HEK293 (cell line): ENCODE results near the gene C1orf21.

ENCODE experiments used
- CTCF ChIA-PET: fragments of 350-600 bp; formaldehyde crosslinking; extraction: SDS; loops from one replicate; lab custom pipeline; 2021; ENCODE audit warnings: antibody characterized with exemption; lab: Yijun Ruan, JAX
- POLR2A ChIA-PET: fragments of 300-600 bp; formaldehyde crosslinking; extraction: SDS; loops from one replicate; lab custom pipeline; 2020; ENCODE audit warnings: antibody characterized with exemption, inconsistent platforms; lab: Yijun Ruan, JAX
- H3K27ac ChIP-seq: fragments of 200-500 bp; sonication (Bioruptor generic); 2 replicates; pipeline ENCODE4 v1.5.1; 2014; ENCODE audit warnings: low read depth, low read length, control low read depth, inconsistent platforms; ENCODE audit errors: extremely low read depth
- H3K36me3 ChIP-seq, 2 experiments: fragments of 200-500 bp in 1 of 2; sonication (Bioruptor generic) in 1 of 2; 1 replicate in 1 of 2; 2 replicates in 1 of 2; pipeline ENCODE4 v1.5.1; 2014 to 2017; ENCODE audit warnings: inconsistent platforms in 2 of 2, low read length in 2 of 2; ENCODE audit not compliant: control insufficient read depth in 2 of 2, insufficient read depth in 1 of 2
- H3K4me1 ChIP-seq: fragments of 200-500 bp; sonication (Bioruptor generic); 2 replicates; pipeline ENCODE4 v1.5.1; 2014; ENCODE audit warnings: mild to moderate bottlenecking, low read length, inconsistent platforms; ENCODE audit not compliant: control insufficient read depth, insufficient read depth
- H3K4me3 ChIP-seq: 2 replicates; pipeline ENCODE4 v1.5.1; 2011; ENCODE audit warnings: low read depth, mild to moderate bottlenecking, control low read depth, low read length, moderate library complexity
- H3K9me3 ChIP-seq: fragments of 200-500 bp; sonication (Bioruptor generic); 2 replicates; pipeline ENCODE4 v1.5.1; 2014; ENCODE audit warnings: low read depth, low read length, inconsistent platforms; ENCODE audit not compliant: control insufficient read depth, insufficient read depth
- EGR2 ChIP-seq: fragments of 450-650 bp; formaldehyde crosslinking; IDR thresholded peaks from 2 replicates; pipeline ENCODE4 v1.5.1; 2016; ENCODE audit warnings: low read depth, missing biosample characterization, missing genetic modification characterization
- GLIS2 ChIP-seq: fragments of 450-650 bp; formaldehyde crosslinking; IDR thresholded peaks from 2 replicates; pipeline ENCODE4 v1.5.1; 2016; ENCODE audit warnings: missing biosample characterization, missing genetic modification characterization
- KLF16 ChIP-seq: fragments of 450-650 bp; formaldehyde crosslinking; IDR thresholded peaks from 2 replicates; pipeline ENCODE4 v1.5.1; 2017; ENCODE audit warnings: missing biosample characterization, missing genetic modification characterization
- KLF8 ChIP-seq: fragments of 450-650 bp; formaldehyde crosslinking; IDR thresholded peaks from 2 replicates; pipeline ENCODE4 v1.5.1; 2016; ENCODE audit warnings: missing biosample characterization, missing genetic modification characterization
- OVOL3 ChIP-seq: fragments of 450-650 bp; formaldehyde crosslinking; IDR thresholded peaks from 2 replicates; pipeline ENCODE4 v1.5.1; 2016; ENCODE audit warnings: missing biosample characterization, missing genetic modification characterization
- SETDB1 ChIP-seq: IDR thresholded peaks from one replicate; pipeline ENCODE4 v1.6.1; 2017; ENCODE audit warnings: mild to moderate bottlenecking, low read length, moderate library complexity, mixed read lengths; ENCODE audit not compliant: insufficient read length
- ZBTB20 ChIP-seq: fragments of 450-650 bp; formaldehyde crosslinking; IDR thresholded peaks from 2 replicates; pipeline ENCODE4 v1.5.1; 2016; ENCODE audit warnings: missing biosample characterization, missing genetic modification characterization
- ZFP69B ChIP-seq: fragments of 450-650 bp; formaldehyde crosslinking; IDR thresholded peaks from 2 replicates; pipeline ENCODE4 v1.5.1; 2016; ENCODE audit warnings: missing biosample characterization, missing genetic modification characterization
- ZNF112 ChIP-seq: fragments of 450-650 bp; formaldehyde crosslinking; IDR thresholded peaks from 2 replicates; pipeline ENCODE4 v1.5.0; 2017; ENCODE audit warnings: missing biosample characterization, missing genetic modification characterization
- ZNF16 ChIP-seq: fragments of 450-650 bp; formaldehyde crosslinking; IDR thresholded peaks from 2 replicates; pipeline ENCODE4 v1.5.1; 2016; ENCODE audit warnings: low read depth, missing biosample characterization, missing genetic modification characterization
- ZNF169 ChIP-seq: fragments of 450-650 bp; formaldehyde crosslinking; IDR thresholded peaks from 2 replicates; pipeline ENCODE4 v1.5.1; 2016; ENCODE audit warnings: missing biosample characterization, missing genetic modification characterization
- ZNF18 ChIP-seq: fragments of 450-650 bp; formaldehyde crosslinking; IDR thresholded peaks from 2 replicates; pipeline ENCODE4 v1.5.1; 2016; ENCODE audit warnings: missing biosample characterization, missing genetic modification characterization
- ZNF221 ChIP-seq: fragments of 450-650 bp; formaldehyde crosslinking; IDR thresholded peaks from 2 replicates; pipeline ENCODE4 v1.5.1; 2017; ENCODE audit warnings: missing biosample characterization, missing genetic modification characterization, borderline replicate concordance
- ZNF274 ChIP-seq, 2 experiments: fragments of 200-500 bp in 1 of 2; fragments of 450-650 bp in 1 of 2; sonication (Bioruptor generic) in 1 of 2; formaldehyde crosslinking in 1 of 2; IDR thresholded peaks; 2 replicates each; pipeline versions ENCODE4 v1.5.1 to v1.6.1; 2014 to 2016; ENCODE audit warnings: borderline replicate concordance in 1 of 2, inconsistent platforms in 1 of 2, low read length in 1 of 2, missing biosample characterization in 1 of 2, missing genetic modification characterization in 1 of 2
- ZNF341 ChIP-seq: fragments of 450-650 bp; formaldehyde crosslinking; IDR thresholded peaks from 2 replicates; pipeline ENCODE4; 2016; ENCODE audit warnings: low read depth, missing biosample characterization, missing genetic modification characterization
- ZNF391 ChIP-seq: fragments of 450-650 bp; formaldehyde crosslinking; IDR thresholded peaks from 2 replicates; pipeline ENCODE4 v1.5.1; 2016; ENCODE audit warnings: low read depth, missing biosample characterization, missing genetic modification characterization, borderline replicate concordance
- ZNF416 ChIP-seq: fragments of 450-650 bp; formaldehyde crosslinking; IDR thresholded peaks from 2 replicates; pipeline ENCODE4 v1.5.1; 2016; ENCODE audit warnings: missing biosample characterization, missing genetic modification characterization
- ZNF423 ChIP-seq: fragments of 450-650 bp; formaldehyde crosslinking; IDR thresholded peaks from 2 replicates; pipeline ENCODE4 v1.5.1; 2016; ENCODE audit warnings: missing biosample characterization, missing genetic modification characterization
- ZNF513 ChIP-seq: fragments of 450-650 bp; IDR thresholded peaks from 2 replicates; pipeline ENCODE4 v1.5.1; 2018; ENCODE audit warnings: missing biosample characterization, missing genetic modification characterization
- ZNF529 ChIP-seq: fragments of 450-650 bp; formaldehyde crosslinking; IDR thresholded peaks from 2 replicates; pipeline ENCODE4 v1.5.1; 2017; ENCODE audit warnings: missing genetic modification characterization, missing biosample characterization; ENCODE audit not compliant: insufficient replicate concordance
- ZNF530 ChIP-seq: fragments of 450-650 bp; formaldehyde crosslinking; IDR thresholded peaks from 2 replicates; pipeline ENCODE4 v1.5.1; 2016; ENCODE audit warnings: low read depth, missing biosample characterization, missing genetic modification characterization
- ZNF596 ChIP-seq: fragments of 450-650 bp; IDR thresholded peaks from 2 replicates; pipeline ENCODE4 v1.5.0; 2018; ENCODE audit warnings: missing biosample characterization, mild to moderate bottlenecking, missing genetic modification characterization, moderate library complexity
- ZNF792 ChIP-seq: fragments of 450-650 bp; formaldehyde crosslinking; IDR thresholded peaks from 2 replicates; pipeline ENCODE4 v1.5.1; 2016; ENCODE audit warnings: missing biosample characterization, missing genetic modification characterization
- ZSCAN23 ChIP-seq: fragments of 450-650 bp; formaldehyde crosslinking; IDR thresholded peaks from 2 replicates; pipeline ENCODE4 v1.5.1; 2016; ENCODE audit warnings: missing biosample characterization, missing genetic modification characterization
- ZSCAN4 ChIP-seq: fragments of 450-650 bp; formaldehyde crosslinking; IDR thresholded peaks from 2 replicates; pipeline ENCODE4 v1.5.1; 2017; ENCODE audit warnings: missing biosample characterization, missing genetic modification characterization
- TF ChIP-seq, protein P1 (sequence below): fragments of 450-650 bp; formaldehyde crosslinking; IDR thresholded peaks from 2 replicates; pipeline ENCODE4 v1.5.1; 2016; ENCODE audit warnings: missing biosample characterization, missing genetic modification characterization
- TF ChIP-seq, protein P2 (sequence below): fragments of 450-650 bp; formaldehyde crosslinking; IDR thresholded peaks from 2 replicates; pipeline ENCODE4 v1.5.1; 2016; ENCODE audit warnings: missing biosample characterization, missing genetic modification characterization

C1orf21 gene

DNA sequence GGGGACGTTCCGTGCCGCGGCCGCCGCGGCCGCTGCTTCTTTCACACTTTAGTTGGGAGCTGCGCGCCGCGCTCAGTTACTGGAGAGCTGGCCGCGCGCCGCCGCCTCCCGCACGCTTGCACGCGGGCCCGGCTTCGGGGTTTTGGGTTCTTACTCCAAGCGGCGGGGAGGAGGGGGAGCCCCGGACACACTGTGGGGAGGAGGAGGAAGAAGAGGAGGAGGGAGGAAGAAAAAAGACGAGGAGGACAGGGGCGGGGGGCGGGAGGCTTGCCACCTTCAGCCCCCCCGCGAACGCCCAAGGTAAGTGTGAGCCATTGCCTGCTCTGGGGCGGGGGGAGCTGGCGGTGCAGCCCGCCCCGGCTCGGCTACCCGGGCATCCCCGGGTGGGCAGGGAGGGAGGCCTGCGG is 243 bp downstream of the C1orf21 start (continued):
- TF ChIP-seq ZNF221 (no peak), ZNF423 (tag by site-specific recombination) (0 out of 2 replicates have a peak, but pooled peaks have one; percentile 13), ZNF16 (tag by site-specific recombination) (peak; percentile 87), KLF8 (tag by site-specific recombination) (peak; percentile 22), ZSCAN4 (tag by site-specific recombination) (no peak), ZNF792 (tag by site-specific recombination) (no peak), ZBTB20 (no peak; the same call in 1 of the 2 replicates), ZNF274 (IDR thresholded peaks at IDR 0.05; ENCODE audit: low read length) (no peak), ZNF274 (tag by site-specific recombination; IDR thresholded peaks at IDR 0.05; ENCODE audit: borderline replicate concordance) (no peak), ZSCAN23 (tag by site-specific recombination) (no peak), GLIS2 (peak; percentile 10), ZNF341 (tag by site-specific recombination) (peak; percentile 60), ZNF416 (tag by site-specific recombination) (no peak), KLF16 (tag by site-specific recombination) (peak; percentile 34; the same call in 1 of the 2 replicates), ZNF169 (tag by site-specific recombination) (no peak), ZFP69B (tag by site-specific recombination) (no peak), ZNF596 (no peak), ZNF513 (peak; percentile 94), ZNF391 (tag by site-specific recombination) (no peak)
- TF ChIP-seq, protein P1, sequence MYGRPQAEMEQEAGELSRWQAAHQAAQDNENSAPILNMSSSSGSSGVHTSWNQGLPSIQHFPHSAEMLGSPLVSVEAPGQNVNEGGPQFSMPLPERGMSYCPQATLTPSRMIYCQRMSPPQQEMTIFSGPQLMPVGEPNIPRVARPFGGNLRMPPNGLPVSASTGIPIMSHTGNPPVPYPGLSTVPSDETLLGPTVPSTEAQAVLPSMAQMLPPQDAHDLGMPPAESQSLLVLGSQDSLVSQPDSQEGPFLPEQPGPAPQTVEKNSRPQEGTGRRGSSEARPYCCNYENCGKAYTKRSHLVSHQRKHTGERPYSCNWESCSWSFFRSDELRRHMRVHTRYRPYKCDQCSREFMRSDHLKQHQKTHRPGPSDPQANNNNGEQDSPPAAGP (tag by site-specific recombination): no peak

GRCh38 chr1:184387476-184388318 is 868 bp downstream of the C1orf21 start:
- no peaks in the 10 kb centered on the region for H3K36me3 ChIP-seq
- H3K27ac ChIP-seq: peak overlapping the region; percentile 90
- H3K4me1 ChIP-seq: peaks cover 25% of the 10 kb centered on the region
- H3K9me3 ChIP-seq: no peaks in the 10 kb centered on the region
- POLR2A ChIA-PET: interaction anchor here (0.6 to 2.0 kb wide), 15 partner anchors 8 to 366 kb away, joined by 3 to 12 read pairs (median 5); no protein-coding TSS in a partner anchor
- CTCF ChIA-PET: interaction anchor here (0.5 to 1.0 kb wide), 3 partner anchors 209 to 721 kb away, joined by 4 to 6 read pairs (median 4); no protein-coding TSS in a partner anchor
- peak overlapping the region; percentile 88 for H3K4me3 ChIP-seq
- TF ChIP-seq ZNF16 (tag by site-specific recombination) (no peak), ZNF529 (no peak), OVOL3 (tag by site-specific recombination) (no peak), ZNF112 (tag by site-specific recombination) (no peak), ZNF530 (tag by site-specific recombination) (no peak), ZNF18 (tag by site-specific recombination) (no peak), SETDB1 (no peak), EGR2 (tag by site-specific recombination) (peak; percentile 11; the same call in 1 of the 2 replicates)
- TF ChIP-seq, protein P2, sequence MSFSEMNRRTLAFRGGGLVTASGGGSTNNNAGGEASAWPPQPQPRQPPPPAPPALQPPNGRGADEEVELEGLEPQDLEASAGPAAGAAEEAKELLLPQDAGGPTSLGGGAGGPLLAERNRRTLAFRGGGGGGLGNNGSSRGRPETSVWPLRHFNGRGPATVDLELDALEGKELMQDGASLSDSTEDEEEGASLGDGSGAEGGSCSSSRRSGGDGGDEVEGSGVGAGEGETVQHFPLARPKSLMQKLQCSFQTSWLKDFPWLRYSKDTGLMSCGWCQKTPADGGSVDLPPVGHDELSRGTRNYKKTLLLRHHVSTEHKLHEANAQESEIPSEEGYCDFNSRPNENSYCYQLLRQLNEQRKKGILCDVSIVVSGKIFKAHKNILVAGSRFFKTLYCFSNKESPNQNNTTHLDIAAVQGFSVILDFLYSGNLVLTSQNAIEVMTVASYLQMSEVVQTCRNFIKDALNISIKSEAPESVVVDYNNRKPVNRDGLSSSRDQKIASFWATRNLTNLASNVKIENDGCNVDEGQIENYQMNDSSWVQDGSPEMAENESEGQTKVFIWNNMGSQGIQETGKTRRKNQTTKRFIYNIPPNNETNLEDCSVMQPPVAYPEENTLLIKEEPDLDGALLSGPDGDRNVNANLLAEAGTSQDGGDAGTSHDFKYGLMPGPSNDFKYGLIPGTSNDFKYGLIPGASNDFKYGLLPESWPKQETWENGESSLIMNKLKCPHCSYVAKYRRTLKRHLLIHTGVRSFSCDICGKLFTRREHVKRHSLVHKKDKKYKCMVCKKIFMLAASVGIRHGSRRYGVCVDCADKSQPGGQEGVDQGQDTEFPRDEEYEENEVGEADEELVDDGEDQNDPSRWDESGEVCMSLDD (tag by site-specific recombination): no peak
